A549 treated with AZD2906 at 1 μM for 4 hours (cell line): ENCODE data around the gene MDM4. TPM values are rescaled to one million over a fixed set of nuclear protein-coding genes. Genes with fewer than 3 reads are reported as not detected.

Experiments
- total RNA-seq: library from RNA; stranded (reverse); fragments of 200-300 nt; extraction: Qiagen RNA extraction; gene quantifications from 5 replicates; pipeline ENCODE4 v1.2.3, GENCODE V29; 2022

MDM4 gene
- 3.8 to 5.0 TPM (median 4.1 TPM) in 5 replicates for total RNA-seq

DNA sequence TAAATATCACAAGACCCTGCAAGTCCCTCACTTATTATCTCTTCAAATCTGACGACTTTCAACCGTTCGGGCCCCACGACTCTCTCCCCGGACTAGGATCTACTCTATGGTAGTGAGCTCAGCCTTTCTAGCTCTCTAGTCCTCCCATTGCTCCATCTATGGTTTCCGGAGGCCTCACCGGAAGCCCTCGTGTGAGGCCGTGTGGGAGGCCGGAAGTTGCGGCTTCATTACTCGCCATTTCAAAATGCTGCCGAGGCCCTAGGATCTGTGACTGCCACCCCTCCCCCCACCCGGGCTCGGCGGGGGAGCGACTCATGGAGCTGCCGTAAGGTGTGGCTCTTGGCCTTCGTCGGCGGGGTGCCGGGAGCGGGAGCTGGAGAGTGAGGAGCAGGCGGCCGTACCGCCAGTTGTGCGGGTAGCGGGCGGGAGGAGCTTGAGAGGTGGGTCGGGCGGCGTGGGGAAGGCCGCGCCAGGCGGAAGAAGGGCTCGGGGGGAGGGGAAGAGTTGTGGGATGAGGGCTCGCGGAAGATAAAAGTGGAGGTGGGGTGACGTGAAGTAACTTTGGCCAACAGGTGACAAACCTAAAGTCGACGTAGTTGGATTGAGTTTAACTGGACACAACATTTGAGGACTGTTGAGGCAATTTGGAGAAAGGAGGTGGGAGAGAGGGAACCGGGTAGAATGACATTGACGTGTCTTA, at the start of gene MDM4:
Gene MDM4 (plus strand): TSS at position 227 of the 700 bp plus-strand sequence. CDS start 9,113 bp downstream, outside the sequence.

GRCh38 chr1:204494281-204495077, 21.7 kb upstream of the MDM4 start, which contains the start of gene PIK3C2B:
Gene PIK3C2B, minus strand, starts transcription at chr1:204494805. Its CDS starts 25,003 bp downstream, at chr1:204469802.

Other genes with a start within 250 kb of the MDM4 start
- gene PLEKHA6, start 156.5 kb upstream of the MDM4 start, total RNA-seq, result 30.7 to 35.1 TPM (median 33.3 TPM) in 5 replicates
- 26.1 to 37.1 TPM (median 27.3 TPM) in 5 replicates for gene PPP1R15B, start 104.6 kb upstream of the MDM4 start, total RNA-seq
- 5.9 to 8.7 TPM (median 7.4 TPM) in 5 replicates for gene PIK3C2B, start 21.6 kb upstream of the MDM4 start, total RNA-seq
- 11.3 to 13.5 TPM (median 11.7 TPM) in 5 replicates for gene LRRN2, start 169.3 kb downstream of the MDM4 start, total RNA-seq